GM18868 (cell line): ENCODE results near the gene ADAMTSL3.
A peak's percentile ranks its signal among the peaks of the same experiment; 100 is the strongest.
"Not testable (repeated sequence)": the region's sequence is repeated elsewhere in the genome, so short reads cannot be mapped to it uniquely, and the experiment has no call there.

Experiments used
- ATAC-seq: cut with Tn5 transposase; IDR thresholded peaks from one replicate; pipeline ENCODE4 v1.9.1; 2021; ENCODE audit warnings: mild to moderate bottlenecking, moderate library complexity; ENCODE audit not compliant: unreplicated experiment

ADAMTSL3 gene

GRCh38 chr15:83734487-83734886 lies 80.6 kb downstream of the ADAMTSL3 start:
- no peak for ATAC-seq

- no peak for ATAC-seq
Observed at GRCh38 chr15:83739629-83740028, 85.7 kb downstream of the ADAMTSL3 start.

GRCh38 chr15:83745771-83746170 lies 91.8 kb downstream of the ADAMTSL3 start:
- ATAC-seq: no peak

- ATAC-seq: no peak
Observed at GRCh38 chr15:83746231-83746630, 92.3 kb downstream of the ADAMTSL3 start.

- ATAC-seq: no peak
Observed at GRCh38 chr15:83747050-83747717, 93.3 kb downstream of the ADAMTSL3 start.

GRCh38 chr15:83747718-83748110 lies 93.8 kb downstream of the ADAMTSL3 start:
- ATAC-seq: no peak

- no peak for ATAC-seq
Observed at GRCh38 chr15:83753872-83754493, 100.1 kb downstream of the ADAMTSL3 start.

- ATAC-seq: not testable (repeated sequence)
Observed at GRCh38 chr15:83757291-83757690, 103.4 kb downstream of the ADAMTSL3 start.

GRCh38 chr15:83762367-83762766 lies 108.4 kb downstream of the ADAMTSL3 start:
- ATAC-seq: no peak

- no peak for ATAC-seq
Observed at GRCh38 chr15:83764201-83764838, 110.4 kb downstream of the ADAMTSL3 start.

GRCh38 chr15:83766339-83766738 lies 112.4 kb downstream of the ADAMTSL3 start:
- no peak for ATAC-seq

- no peak for ATAC-seq
Observed at GRCh38 chr15:83767741-83768140, 113.8 kb downstream of the ADAMTSL3 start.

- ATAC-seq: peak; percentile 52
Observed at GRCh38 chr15:83769411-83769999, 115.6 kb downstream of the ADAMTSL3 start.

GRCh38 chr15:83775738-83776137 lies 121.8 kb downstream of the ADAMTSL3 start:
- ATAC-seq: no peak

GRCh38 chr15:83776986-83777385 lies 123.1 kb downstream of the ADAMTSL3 start:
- ATAC-seq: no peak

GRCh38 chr15:83783227-83783626 lies 129.3 kb downstream of the ADAMTSL3 start:
- no peak for ATAC-seq

GRCh38 chr15:83784975-83785374 lies 131.1 kb downstream of the ADAMTSL3 start:
- no peak for ATAC-seq

- no peak for ATAC-seq
Observed at GRCh38 chr15:83786336-83786735, 132.4 kb downstream of the ADAMTSL3 start.

GRCh38 chr15:83793069-83793468 lies 139.1 kb downstream of the ADAMTSL3 start:
- no peak for ATAC-seq

- no peak for ATAC-seq
Observed at GRCh38 chr15:83794209-83794608, 140.3 kb downstream of the ADAMTSL3 start.

GRCh38 chr15:83809345-83809744 lies 155.4 kb downstream of the ADAMTSL3 start:
- no peak for ATAC-seq

GRCh38 chr15:83810110-83810509 lies 156.2 kb downstream of the ADAMTSL3 start:
- ATAC-seq: no peak
